Upper lobe of left lung (tissue), 4 donors: ENCODE measurements around the gene NYAP2.

Source experiments
- CTCF ChIP-seq, 6 experiments: fragments of 450-650 bp in 4 of 6; fragments of 200-600 bp in 2 of 6; sonication (generic) in 2 of 6; IDR thresholded peaks; one replicate each; pipeline ENCODE4 v1.5.1; 2016 to 2019; ENCODE audit warnings: antibody characterized with exemption in 6 of 6
- EP300 ChIP-seq, 4 donors: sonication (generic); formaldehyde crosslinking; IDR thresholded peaks; one replicate each; pipeline ENCODE4 v1.5.1; 2017; ENCODE audit warnings: antibody characterized with exemption in 4 of 4, control low read depth in 2 of 4
- POLR2A ChIP-seq, 4 donors: fragments of 450-650 bp; IDR thresholded peaks; one replicate each; pipeline ENCODE4 v1.5.1; 2016 to 2017; ENCODE audit warnings: antibody characterized with exemption in 4 of 4, mild to moderate bottlenecking in 2 of 4
- POLR2AphosphoS5 ChIP-seq, 2 donors: sonication (generic); formaldehyde crosslinking; IDR thresholded peaks; one replicate each; pipeline ENCODE4 v1.5.1; 2017; ENCODE audit warnings: antibody characterized with exemption in 2 of 2

- TF ChIP-seq CTCF (IDR thresholded peaks at IDR 0.05) (no peak), EP300 (IDR thresholded peaks at IDR 0.05) (no peak), POLR2AphosphoS5 (IDR thresholded peaks at IDR 0.05) (peak in 1 of 2 donors; percentile 68), POLR2A (IDR thresholded peaks at IDR 0.05) (no peak)
Measured at GRCh38 chr2:225566798-225567197, 167.3 kb downstream of the NYAP2 start.
